A549 treated with Hydrocortisone at 1 μM for 4 hours (cell line): ENCODE measurements around the gene GNLY. TPM values are rescaled to one million over a fixed set of nuclear protein-coding genes. Genes with fewer than 3 reads are reported as not detected.

ENCODE experiments used
- total RNA-seq: library from RNA; stranded (reverse); fragments of 200-300 nt; extraction: Qiagen RNA extraction; gene quantifications from 5 replicates; pipeline ENCODE4 v1.2.3, GENCODE V29; 2022

GNLY gene
- total RNA-seq: 0.08 to 0.31 TPM (median 0.18 TPM) in 5 replicates

GRCh38 chr2:85694052-85695025 lies at the start of gene GNLY:
Gene GNLY (plus strand): TSS chr2:85694358. CDS start chr2:85694419, 61 bp downstream.

GRCh38 chr2:85668009-85668856 lies 25.9 kb upstream of the GNLY start, which contains the start of gene SFTPB:
Gene SFTPB (minus strand): TSS chr2:85668199. CDS start chr2:85668183, 16 bp downstream.

Other genes starting within 250 kb of the GNLY start
- 541 to 655 TPM (median 567 TPM) in 5 replicates for gene MAT2A, start 155.2 kb upstream of the GNLY start, total RNA-seq
- 39.5 to 46.3 TPM (median 44.6 TPM) in 5 replicates for gene GGCX, start 132.9 kb upstream of the GNLY start, total RNA-seq
- gene VAMP8, start 116.8 kb upstream of the GNLY start, total RNA-seq: 15.1 to 19.3 TPM (median 16.7 TPM) in 5 replicates
- 0.20 to 0.25 TPM in 2 of 5 replicates, not detected in the others for gene VAMP5, start 109.9 kb upstream of the GNLY start, total RNA-seq
- 162 to 196 TPM (median 184 TPM) in 5 replicates for gene RNF181, start 98.6 kb upstream of the GNLY start, total RNA-seq
- 13.4 to 16.0 TPM (median 14.5 TPM) in 5 replicates for gene TMEM150A, start 91.7 kb upstream of the GNLY start, total RNA-seq
- gene C2orf68, start 82.3 kb upstream of the GNLY start, total RNA-seq: 19.3 to 28.5 TPM (median 24.6 TPM) in 5 replicates
- gene USP39, start 78.2 kb upstream of the GNLY start, total RNA-seq: 67.9 to 81.2 TPM (median 72.4 TPM) in 5 replicates
- gene SFTPB, start 26.2 kb upstream of the GNLY start, total RNA-seq: 0.06 to 0.31 TPM (median 0.13 TPM) in 5 replicates
- 14.5 to 20.4 TPM (median 19.1 TPM) in 5 replicates for gene ATOH8, start 59.6 kb downstream of the GNLY start, total RNA-seq
- gene ST3GAL5, start 194.6 kb downstream of the GNLY start, total RNA-seq: 25.7 to 36.8 TPM (median 29.6 TPM) in 5 replicates